Parathyroid adenoma (tissue), 2 donors: ENCODE data around the gene IFIT2.

Experiments
- H2AFZ ChIP-seq: fragments of 300-600 bp; sonication (generic); one replicate; pipeline ENCODE4 v1.7.0; 2017; ENCODE audit warnings: antibody characterized with exemption, mild to moderate bottlenecking
- H3K27ac ChIP-seq: fragments of 300-600 bp; sonication (generic); one replicate; pipeline ENCODE4 v1.7.0; 2017
- H3K27me3 ChIP-seq: fragments of 300-600 bp; sonication (generic); one replicate; pipeline ENCODE4 v1.7.0; 2017; ENCODE audit warnings: low read length; ENCODE audit not compliant: control insufficient read depth, insufficient read depth
- H3K36me3 ChIP-seq: fragments of 300-600 bp; sonication (generic); one replicate; pipeline ENCODE4 v1.7.0; 2017; ENCODE audit warnings: low read length; ENCODE audit not compliant: control insufficient read depth, insufficient read depth
- H3K4me1 ChIP-seq: fragments of 300-600 bp; sonication (generic); one replicate; pipeline ENCODE4 v1.7.0; 2017; ENCODE audit warnings: control low read depth
- H3K4me2 ChIP-seq: fragments of 300-600 bp; sonication (generic); one replicate; pipeline ENCODE4 v1.7.0; 2017; ENCODE audit warnings: low read length
- H3K4me3 ChIP-seq: fragments of 300-600 bp; sonication (generic); one replicate; pipeline ENCODE4 v1.7.0; 2017; ENCODE audit warnings: low read depth, low read length
- H3K79me2 ChIP-seq: fragments of 300-600 bp; sonication (generic); one replicate; pipeline ENCODE4 v1.7.0; 2017; ENCODE audit warnings: control low read depth
- H3K9ac ChIP-seq: fragments of 300-600 bp; sonication (generic); one replicate; pipeline ENCODE4 v1.7.0; 2017; ENCODE audit warnings: mild to moderate bottlenecking
- H3K9me3 ChIP-seq: fragments of 300-600 bp; sonication (generic); one replicate; pipeline ENCODE4 v1.7.0; 2017; ENCODE audit warnings: low read length; ENCODE audit not compliant: control insufficient read depth
- CTCF ChIP-seq: fragments of 300-600 bp; sonication (generic); IDR thresholded peaks from one replicate; pipeline ENCODE4 v1.7.0; 2017; ENCODE audit warnings: antibody characterized with exemption, mild to moderate bottlenecking
- donor health status: primary hyperparathyroidism.

The IFIT2 gene

DNA sequence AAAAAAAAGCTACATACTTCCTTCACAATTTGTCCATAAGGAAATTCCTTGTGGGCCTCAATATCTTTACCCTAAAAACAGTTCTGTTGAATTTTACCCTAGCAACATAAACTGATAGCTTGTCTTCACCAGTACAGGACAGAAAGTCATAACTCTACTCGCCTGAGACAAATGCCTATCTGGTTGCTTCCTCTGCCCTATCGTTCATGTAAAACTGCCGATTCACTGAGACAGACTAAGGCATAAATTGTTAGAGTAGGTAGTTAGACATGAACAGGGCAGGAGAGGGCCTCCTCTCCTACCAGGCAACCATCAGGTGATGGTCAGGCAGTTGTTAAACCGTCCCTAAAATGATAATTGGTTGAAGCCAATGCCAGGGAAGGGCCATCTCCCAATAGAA is 51.0 kb downstream of the IFIT2 start:
- Histone ChIP-seq H3K9me3 (no peaks in the 10 kb centered on the region), H2AFZ (no peak overlapping the region), H3K4me3 (no peak overlapping the region), H3K36me3 (no peaks in the 10 kb centered on the region), H3K27ac (no peak overlapping the region), H3K9ac (no peak overlapping the region), H3K4me2 (no peak overlapping the region), H3K27me3 (no peaks in the 10 kb centered on the region), H3K79me2 (no peaks in the 10 kb centered on the region), H3K4me1 (no peaks in the 10 kb centered on the region)
- no peak for TF ChIP-seq CTCF

DNA sequence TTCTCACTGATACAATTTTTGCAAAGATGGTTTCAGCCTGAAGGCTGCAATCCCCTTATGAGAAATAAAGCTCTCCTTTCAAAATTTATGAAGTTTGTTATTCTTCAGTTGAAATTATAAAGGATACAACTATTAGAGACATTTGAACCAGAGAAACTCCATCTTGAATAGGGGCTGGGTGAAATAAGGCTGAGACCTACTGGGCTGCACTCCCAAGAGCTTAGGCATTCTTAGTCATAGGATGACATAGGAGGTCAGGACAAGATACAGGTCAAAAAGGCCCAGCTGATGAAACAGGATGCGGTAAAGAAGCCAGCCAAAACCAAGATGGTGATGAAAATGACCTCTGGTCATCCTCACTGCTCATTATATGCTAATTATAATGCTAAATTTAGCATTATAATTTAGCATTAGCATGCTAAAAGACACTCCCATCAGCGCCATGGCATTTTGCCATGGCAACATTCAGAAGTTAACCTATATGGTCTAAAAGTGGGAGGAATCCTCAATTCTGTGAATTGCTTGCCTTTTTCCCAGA is 53.6 kb downstream of the IFIT2 start:
- H2AFZ ChIP-seq, result no peak overlapping the region
- no peaks in the 10 kb centered on the region for H3K36me3 ChIP-seq
- H3K27me3 ChIP-seq, result no peaks in the 10 kb centered on the region
- no peaks in the 10 kb centered on the region for H3K79me2 ChIP-seq
- H3K27ac ChIP-seq, result no peak overlapping the region
- no peak overlapping the region for H3K9ac ChIP-seq
- TF ChIP-seq CTCF, result no peak
- no peaks in the 10 kb centered on the region for H3K9me3 ChIP-seq
- no peak overlapping the region for H3K4me2 ChIP-seq
- no peaks in the 10 kb centered on the region for H3K4me1 ChIP-seq
- no peak overlapping the region for H3K4me3 ChIP-seq

- TF ChIP-seq CTCF, result no peak
- no peaks in the 10 kb centered on the region for H3K79me2 ChIP-seq
- no peak overlapping the region for H2AFZ ChIP-seq
- H3K27me3 ChIP-seq, result no peaks in the 10 kb centered on the region
- no peaks in the 10 kb centered on the region for H3K9me3 ChIP-seq
- H3K36me3 ChIP-seq, result no peaks in the 10 kb centered on the region
- no peak overlapping the region for H3K27ac ChIP-seq
- no peak overlapping the region for H3K9ac ChIP-seq
- no peaks in the 10 kb centered on the region for H3K4me1 ChIP-seq
- H3K4me3 ChIP-seq, result no peak overlapping the region
- no peak overlapping the region for H3K4me2 ChIP-seq
Observed at GRCh38 chr10:89357096-89357495, 55.2 kb downstream of the IFIT2 start.

- Histone ChIP-seq H2AFZ (no peak overlapping the region), H3K79me2 (no peaks in the 10 kb centered on the region), H3K9ac (no peak overlapping the region), H3K4me1 (no peaks in the 10 kb centered on the region), H3K9me3 (no peaks in the 10 kb centered on the region), H3K36me3 (no peaks in the 10 kb centered on the region), H3K27ac (no peak overlapping the region), H3K4me2 (no peak overlapping the region), H3K4me3 (no peak overlapping the region), H3K27me3 (no peaks in the 10 kb centered on the region)
- TF ChIP-seq CTCF, result no peak
Observed at GRCh38 chr10:89357975-89358374, 56.1 kb downstream of the IFIT2 start.
